CD4-positive, alpha-beta T cell (primary cell): ENCODE results near the gene TCF3. TPM values are rescaled to one million over a fixed set of nuclear protein-coding genes. Genes with fewer than 3 reads are reported as not detected.

Experiments used
- ATAC-seq: fragments of 200-7000 bp; cut with Tn5 transposase; one replicate; pipeline ENCODE4 v1.10.0; 2022; ENCODE audit warnings: mild to moderate bottlenecking; ENCODE audit not compliant: poor library complexity
- CTCF ChIA-PET: fragments of 350-600 bp; sonication (Branson Sonifier 250); formaldehyde crosslinking; loops from one replicate; lab custom pipeline; 2021; ENCODE audit warnings: antibody characterized with exemption, inconsistent platforms; lab: Charles Lee
- POLR2A ChIA-PET: fragments of 350-600 bp; sonication (Branson Sonifier 250); formaldehyde crosslinking; loops from one replicate; lab custom pipeline; 2021; ENCODE audit warnings: antibody characterized with exemption, inconsistent platforms; lab: Charles Lee
- DNase-seq, 14 experiments: peaks; one replicate each; pipeline ENCODE4 v3.0.0-alpha.2; 2013 to 2020; ENCODE audit warnings: mixed read lengths in 2 of 14
- H3K27ac ChIP-seq, 2 donors: one replicate each; pipeline versions ENCODE4 v1.5.1 to v1.7.0; 2013; ENCODE audit warnings: low read length in 2 of 2, low read depth in 1 of 2, mild to moderate bottlenecking in 1 of 2
- H3K27me3 ChIP-seq, 2 experiments: 1 replicate in 1 of 2; 2 replicates in 1 of 2; pipeline versions ENCODE4 v1.6.1 to v1.7.0; 2013; ENCODE audit warnings: low read length in 2 of 2, control low read depth in 1 of 2, mild to moderate bottlenecking in 1 of 2, moderate library complexity in 1 of 2; ENCODE audit not compliant: insufficient read depth in 2 of 2, control insufficient read depth in 1 of 2
- H3K36me3 ChIP-seq: one replicate; pipeline ENCODE4 v1.6.1; 2013; ENCODE audit warnings: low read length, control low read depth; ENCODE audit not compliant: insufficient read depth
- H3K4me1 ChIP-seq: one replicate; pipeline ENCODE4 v1.6.1; 2013; ENCODE audit warnings: low read length, control low read depth; ENCODE audit not compliant: insufficient read depth
- H3K4me3 ChIP-seq: one replicate; pipeline ENCODE4 v1.5.1; 2013; ENCODE audit warnings: mild to moderate bottlenecking, low read length, moderate library complexity
- H3K9me3 ChIP-seq, 2 experiments: 1 replicate in 1 of 2; 2 replicates in 1 of 2; pipeline versions ENCODE4 v1.6.1 to v1.7.0; 2013; ENCODE audit warnings: low read length in 2 of 2, mild to moderate bottlenecking in 2 of 2, control low read depth in 1 of 2, moderate library complexity in 1 of 2; ENCODE audit not compliant: control insufficient read depth in 1 of 2, insufficient read depth in 1 of 2
- H3K27ac Mint-ChIP-seq: one replicate; pipeline ENCODE4 v1.8.0; 2020; ENCODE audit warnings: mixed read lengths
- H3K27me3 Mint-ChIP-seq: one replicate; pipeline ENCODE4 v1.8.0; 2021; ENCODE audit warnings: mixed read lengths
- H3K36me3 Mint-ChIP-seq: one replicate; pipeline ENCODE4 v1.8.0; 2021; ENCODE audit warnings: low read depth, mixed read lengths
- H3K4me1 Mint-ChIP-seq: one replicate; pipeline ENCODE4 v1.8.0; 2021; ENCODE audit warnings: low read depth, mixed read lengths
- H3K4me3 Mint-ChIP-seq: one replicate; pipeline ENCODE4 v1.8.0; 2020; ENCODE audit warnings: mild to moderate bottlenecking, mixed read lengths
- H3K9me3 Mint-ChIP-seq: one replicate; pipeline ENCODE4 v1.8.0; 2020; ENCODE audit warnings: mixed read lengths
- intact Hi-C, 2 experiments: fragments of 100-400 bp; cut with DNase I in 1 of 2; cut with micrococcal nuclease in 1 of 2; formaldehyde crosslinking; loops; one replicate each; pipeline versions ENCODE4 v1.15.1 to v1.9.0; 2023 to 2025; cut with DNase I, micrococcal nuclease
- total RNA-seq, 174 experiments: library from RNA in 2 of 174; stranded (reverse) in 2 of 174; gene quantifications; one replicate each; pipeline ENCODE4 v1.2.3 and lab custom pipeline; 2021 to 2026
- TF ChIP-seq, protein P1 (sequence below): fragments of 200-600 bp; IDR thresholded peaks from one replicate; pipeline ENCODE4 v1.8.0; 2022; ENCODE audit warnings: antibody characterized with exemption, mild to moderate bottlenecking

The TCF3 gene
- total RNA-seq, 2 experiments from 2014 or later, result 51.2 to 52.2 TPM

- Histone ChIP-seq H3K36me3 (peaks cover 31% of the 10 kb centered on the region), H3K4me3 (no peak overlapping the region), H3K27me3 (no peaks in the 10 kb centered on the region), H3K9me3 (no peaks in the 10 kb centered on the region), H3K4me1 (peaks cover 13% of the 10 kb centered on the region), H3K27ac (no peak overlapping the region)
- ChIA-PET CTCF (no interaction called here), POLR2A (no interaction called here)
- H3K4me3 Mint-ChIP-seq, result no peak overlapping the region
- H3K9me3 Mint-ChIP-seq, result no peaks in the 10 kb centered on the region
- no peak overlapping the region for H3K27ac Mint-ChIP-seq
- intact Hi-C loops, result loop anchor here in 1 of 2 experiments (5.0 kb wide), 1 partner anchor 51 kb away; no protein-coding TSS in a partner anchor
- DNase-seq (no peak), ATAC-seq (no peak)
- H3K27me3 Mint-ChIP-seq, result no peaks in the 10 kb centered on the region
- TF ChIP-seq, protein P1, sequence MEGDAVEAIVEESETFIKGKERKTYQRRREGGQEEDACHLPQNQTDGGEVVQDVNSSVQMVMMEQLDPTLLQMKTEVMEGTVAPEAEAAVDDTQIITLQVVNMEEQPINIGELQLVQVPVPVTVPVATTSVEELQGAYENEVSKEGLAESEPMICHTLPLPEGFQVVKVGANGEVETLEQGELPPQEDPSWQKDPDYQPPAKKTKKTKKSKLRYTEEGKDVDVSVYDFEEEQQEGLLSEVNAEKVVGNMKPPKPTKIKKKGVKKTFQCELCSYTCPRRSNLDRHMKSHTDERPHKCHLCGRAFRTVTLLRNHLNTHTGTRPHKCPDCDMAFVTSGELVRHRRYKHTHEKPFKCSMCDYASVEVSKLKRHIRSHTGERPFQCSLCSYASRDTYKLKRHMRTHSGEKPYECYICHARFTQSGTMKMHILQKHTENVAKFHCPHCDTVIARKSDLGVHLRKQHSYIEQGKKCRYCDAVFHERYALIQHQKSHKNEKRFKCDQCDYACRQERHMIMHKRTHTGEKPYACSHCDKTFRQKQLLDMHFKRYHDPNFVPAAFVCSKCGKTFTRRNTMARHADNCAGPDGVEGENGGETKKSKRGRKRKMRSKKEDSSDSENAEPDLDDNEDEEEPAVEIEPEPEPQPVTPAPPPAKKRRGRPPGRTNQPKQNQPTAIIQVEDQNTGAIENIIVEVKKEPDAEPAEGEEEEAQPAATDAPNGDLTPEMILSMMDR, result no peak
- peaks cover 34% of the 10 kb centered on the region for H3K36me3 Mint-ChIP-seq
- peaks cover 24% of the 10 kb centered on the region for H3K4me1 Mint-ChIP-seq
Observed at GRCh38 chr19:1621021-1621420, 31.4 kb downstream of the TCF3 start.

GRCh38 chr19:1620502-1620901 lies 31.9 kb downstream of the TCF3 start:
- Histone ChIP-seq H3K27ac (no peak overlapping the region), H3K9me3 (no peaks in the 10 kb centered on the region), H3K4me3 (no peak overlapping the region), H3K36me3 (peaks cover 34% of the 10 kb centered on the region), H3K4me1 (peaks cover 13% of the 10 kb centered on the region), H3K27me3 (no peaks in the 10 kb centered on the region)
- TF ChIP-seq, protein P1, result no peak
- no peak for DNase-seq
- H3K9me3 Mint-ChIP-seq, result no peaks in the 10 kb centered on the region
- H3K4me1 Mint-ChIP-seq, result peaks cover 24% of the 10 kb centered on the region
- intact Hi-C loops, result loop anchor here in 1 of 2 experiments (5.0 kb wide), 1 partner anchor 52 kb away; no protein-coding TSS in a partner anchor
- no peak for ATAC-seq
- CTCF ChIA-PET, result no interaction called here
- POLR2A ChIA-PET, result no interaction called here
- H3K36me3 Mint-ChIP-seq, result peaks cover 36% of the 10 kb centered on the region
- no peaks in the 10 kb centered on the region for H3K27me3 Mint-ChIP-seq
- H3K4me3 Mint-ChIP-seq, result no peak overlapping the region
- H3K27ac Mint-ChIP-seq, result no peak overlapping the region

DNA sequence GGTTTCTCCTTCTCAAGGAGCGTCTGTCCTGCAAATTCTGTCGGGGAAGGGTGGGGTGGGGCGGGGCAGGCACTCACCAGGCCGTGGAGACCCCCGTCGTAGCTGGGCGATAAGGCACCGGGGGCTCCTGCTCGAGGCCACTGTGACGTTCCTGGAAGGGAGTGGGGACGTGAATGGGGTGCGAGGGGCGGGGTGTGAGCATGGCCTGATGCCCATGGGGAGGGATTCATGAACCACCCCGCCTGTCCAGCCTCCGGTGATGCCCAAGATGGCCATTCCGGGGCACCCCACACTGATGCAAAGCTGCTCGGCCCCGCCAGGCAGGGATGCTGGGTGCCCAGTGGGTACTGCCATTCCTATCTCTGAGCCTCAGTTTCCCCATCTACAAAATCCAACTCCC lies 32.7 kb downstream of the TCF3 start:
- peaks cover 39% of the 10 kb centered on the region for H3K36me3 ChIP-seq
- H3K4me1 Mint-ChIP-seq, result peaks cover 23% of the 10 kb centered on the region
- H3K27ac Mint-ChIP-seq, result no peak overlapping the region
- ChIA-PET CTCF (no interaction called here), POLR2A (no interaction called here)
- no peak overlapping the region for H3K4me3 ChIP-seq
- H3K4me3 Mint-ChIP-seq, result no peak overlapping the region
- H3K9me3 Mint-ChIP-seq, result no peaks in the 10 kb centered on the region
- peaks cover 13% of the 10 kb centered on the region for H3K4me1 ChIP-seq
- no peak for DNase-seq
- H3K9me3 ChIP-seq, result no peaks in the 10 kb centered on the region
- H3K27ac ChIP-seq, result no peak overlapping the region
- no peak for ATAC-seq
- H3K27me3 Mint-ChIP-seq, result no peaks in the 10 kb centered on the region
- intact Hi-C loops, result loop anchor here in 1 of 2 experiments (5.0 kb wide), 1 partner anchor 53 kb away; no protein-coding TSS in a partner anchor
- TF ChIP-seq, protein P1, result no peak
- H3K36me3 Mint-ChIP-seq, result peaks cover 44% of the 10 kb centered on the region
- H3K27me3 ChIP-seq, result no peaks in the 10 kb centered on the region
